CD4-positive, alpha-beta T cell treated with Interleukin-10 for 1 hour (primary cell): Measurements from ENCODE around the gene PALM.
A peak's percentile ranks its signal among the peaks of the same experiment; 100 is the strongest.
"Not testable (repeated sequence)": the region's sequence is repeated elsewhere in the genome, so short reads cannot be mapped to it uniquely, and the experiment has no call there.

Source experiments
- DNase-seq: peaks from one replicate; pipeline ENCODE4 v3.0.0-alpha.2; 2020

The PALM gene

GRCh38 chr19:708154-709143, at the start of gene PALM:
PALM (plus strand) TSS chr19:708935; CDS start chr19:709147, 212 bp downstream.
- no peak for DNase-seq

- no peak for DNase-seq
These were observed 47.8 kb upstream of the PALM start for GRCh38 chr19:660793-661426.

GRCh38 chr19:661427-662196, 47.1 kb upstream of the PALM start:
- DNase-seq = peak; percentile 80

GRCh38 chr19:662207-662961, 46.4 kb upstream of the PALM start:
- peak; percentile 78 for DNase-seq

GRCh38 chr19:662962-663681, 45.6 kb upstream of the PALM start, which contains the start of gene RNF126:
RNF126 (minus strand) TSS chr19:663214; CDS start chr19:663121, 93 bp downstream.
- peak; percentile 95 for DNase-seq

GRCh38 chr19:663682-664117, 45.0 kb upstream of the PALM start:
- no peak for DNase-seq

GRCh38 chr19:664913-665443, 43.8 kb upstream of the PALM start:
- peak; percentile 88 for DNase-seq

GRCh38 chr19:666985-667573, 41.7 kb upstream of the PALM start:
- DNase-seq = not testable (repeated sequence)

GRCh38 chr19:668675-669434, 39.9 kb upstream of the PALM start:
- not testable (repeated sequence) for DNase-seq

GRCh38 chr19:670609-671075, 38.1 kb upstream of the PALM start:
- DNase-seq = no peak

GRCh38 chr19:674282-675151, 34.2 kb upstream of the PALM start:
- no peak for DNase-seq

GRCh38 chr19:676007-676338, 32.8 kb upstream of the PALM start:
- no peak for DNase-seq

- DNase-seq = no peak
These were observed 32.2 kb upstream of the PALM start, which contains the start of gene FSTL3 for GRCh38 chr19:676339-677105. FSTL3 (plus strand) TSS chr19:676392; CDS start chr19:676424, 32 bp downstream.

GRCh38 chr19:677201-677600, 31.5 kb upstream of the PALM start:
- DNase-seq = no peak

GRCh38 chr19:677601-678436, 30.9 kb upstream of the PALM start:
- DNase-seq = no peak

- DNase-seq = no peak
These were observed 29.8 kb upstream of the PALM start for GRCh38 chr19:678791-679388.
